HCT116 (cell line): ENCODE measurements around the gene C4orf17. TPM values are rescaled to one million over a fixed set of nuclear protein-coding genes. Genes with fewer than 3 reads are reported as not detected.

Experiments
- ATAC-seq: fragments of 200-7000 bp; cut with Tn5 transposase; 2 replicates; pipeline ENCODE4 v1.9.1; 2020; ENCODE audit warnings: mild to moderate bottlenecking, moderate library complexity
- BruUV-seq: library from RNA; stranded (reverse); fragments of 400-500 nt; replicated peaks from 2 replicates; lab custom pipeline; 2021; lab: Mats Ljungman, UMichigan
- CTCF ChIA-PET: fragments of 300-600 bp; sonication (Branson Sonifier 250); formaldehyde crosslinking; loops from one replicate; lab custom pipeline; 2021; ENCODE audit warnings: antibody characterized with exemption; lab: Charles Lee
- POLR2A ChIA-PET: fragments of 300-600, 350-600 bp; sonication (Branson Sonifier 250); formaldehyde crosslinking; loops from one replicate; lab custom pipeline; 2021; ENCODE audit warnings: antibody characterized with exemption; lab: Charles Lee
- RAD21 ChIA-PET, 2 experiments: fragments of 300-600 bp; sonication (Branson Sonifier 250); formaldehyde crosslinking; loops; one replicate each; lab custom pipeline; 2023; ENCODE audit warnings: low total read pairs in 2 of 2; ENCODE audit not compliant: uncharacterized antibody in 2 of 2, unreplicated experiment in 2 of 2, low non-redundant PET in 1 of 2; lab: Charles Lee
- DNase-seq: peaks from one replicate; pipeline ENCODE4 v3.0.0-alpha.2; 2010; ENCODE audit warnings: low read depth, low spot score
- H2AFZ ChIP-seq: fragments of 200-600 bp; shearing (Covaris generic), sonication (generic); 2 replicates; pipeline ENCODE4 v1.6.1; 2017; ENCODE audit warnings: low read depth, mixed run types, mixed read lengths, antibody characterized with exemption, low read length; ENCODE audit not compliant: poor library complexity, severe bottlenecking
- H3K27ac ChIP-seq: 2 replicates; pipeline ENCODE4 v1.5.1; 2012; ENCODE audit warnings: low read depth, low read length
- H3K27me3 ChIP-seq: fragments of 200-600 bp; sonication (generic); 2 replicates; pipeline ENCODE4 v1.6.1; 2016; ENCODE audit warnings: mixed run types, low read length, mixed read lengths; ENCODE audit not compliant: insufficient read depth
- H3K36me3 ChIP-seq, 2 experiments: fragments of 200-500 bp in 1 of 2; fragments of 200-600 bp in 1 of 2; sonication (Bioruptor generic) in 1 of 2; sonication (generic) in 1 of 2; 2 replicates each; pipeline versions ENCODE4 v1.5.1 to v1.6.1; 2014 to 2016; ENCODE audit warnings: low read length in 2 of 2, inconsistent platforms in 1 of 2, mixed read lengths in 1 of 2, mixed run types in 1 of 2; ENCODE audit not compliant: insufficient read depth in 2 of 2, control insufficient read depth in 1 of 2
- H3K4me1 ChIP-seq, 2 experiments: fragments of 200-600 bp in 1 of 2; sonication (generic) in 1 of 2; 2 replicates each; pipeline versions ENCODE4 v1.5.1 to v1.6.1; 2012 to 2017; ENCODE audit warnings: low read length in 2 of 2, inconsistent platforms in 1 of 2, mild to moderate bottlenecking in 1 of 2, mixed read lengths in 1 of 2, mixed run types in 1 of 2, moderate library complexity in 1 of 2; ENCODE audit not compliant: insufficient read depth in 2 of 2, control insufficient read depth in 1 of 2
- H3K4me2 ChIP-seq: fragments of 200-600 bp; sonication (generic); 2 replicates; pipeline ENCODE4 v1.6.1; 2017; ENCODE audit warnings: mixed run types, low read length, mixed read lengths
- H3K4me3 ChIP-seq, 2 experiments: fragments of 200-600 bp in 1 of 2; sonication (generic) in 1 of 2; replicated peaks in 1 of 2; 2 replicates each; pipeline ENCODE4 v1.5.1; 2011 to 2016; ENCODE audit warnings: low read length in 2 of 2, control low read depth in 1 of 2, low read depth in 1 of 2, mild to moderate bottlenecking in 1 of 2, mixed read lengths in 1 of 2, mixed run types in 1 of 2
- H3K79me2 ChIP-seq: fragments of 200-600 bp; sonication (generic); 2 replicates; pipeline ENCODE4 v1.6.1; 2017; ENCODE audit warnings: mild to moderate bottlenecking, mixed run types, low read length, moderate library complexity, mixed read lengths; ENCODE audit not compliant: insufficient read depth
- H3K9ac ChIP-seq: fragments of 200-600 bp; sonication (generic); 2 replicates; pipeline ENCODE4 v1.6.1; 2016; ENCODE audit warnings: low read length, mixed read lengths
- H3K9me2 ChIP-seq: fragments of 200-600 bp; sonication (generic), shearing (Covaris generic); 2 replicates; pipeline ENCODE4 v1.6.1; 2017; ENCODE audit warnings: mixed run types, mild to moderate bottlenecking, moderate library complexity; ENCODE audit not compliant: insufficient read depth
- H3K9me3 ChIP-seq, 2 experiments: fragments of 200-500 bp in 1 of 2; fragments of 200-600 bp in 1 of 2; sonication (Bioruptor generic) in 1 of 2; sonication (generic) in 1 of 2; 2 replicates each; pipeline ENCODE4 v1.6.1; 2014 to 2017; ENCODE audit warnings: low read length in 2 of 2, mixed read lengths in 2 of 2, inconsistent platforms in 1 of 2, low read depth in 1 of 2, mild to moderate bottlenecking in 1 of 2, mixed run types in 1 of 2, moderate library complexity in 1 of 2; ENCODE audit not compliant: control insufficient read depth in 1 of 2, insufficient read depth in 1 of 2
- H4K20me1 ChIP-seq: fragments of 200-600 bp; sonication (generic), shearing (Covaris generic); 2 replicates; pipeline ENCODE4 v1.6.1; 2017; ENCODE audit warnings: mixed run types, mild to moderate bottlenecking, moderate library complexity; ENCODE audit not compliant: insufficient read depth
- ATF3 ChIP-seq: IDR thresholded peaks from 2 replicates; pipeline ENCODE4 v1.6.1; 2012
- EGR1 ChIP-seq: IDR thresholded peaks from 2 replicates; pipeline ENCODE4 v1.6.1; 2012; ENCODE audit warnings: low read depth
- ELF1 ChIP-seq: IDR thresholded peaks from 2 replicates; pipeline ENCODE4 v1.6.1; 2012; ENCODE audit warnings: low read depth, borderline replicate concordance
- EZH2phosphoT487 ChIP-seq: fragments of 200-600 bp; IDR thresholded peaks from 2 replicates; pipeline ENCODE4 v1.6.1; 2018; ENCODE audit warnings: antibody characterized with exemption, borderline replicate concordance
- POLR2AphosphoS5 ChIP-seq: IDR thresholded peaks from 2 replicates; pipeline ENCODE4 v1.6.1; 2011; ENCODE audit warnings: mild to moderate bottlenecking, low read depth, low read length, moderate library complexity
- RAD21 ChIP-seq: IDR thresholded peaks from 2 replicates; pipeline ENCODE4 v1.6.1; 2012; ENCODE audit warnings: low read depth, mild to moderate bottlenecking
- SRF ChIP-seq: IDR thresholded peaks from 2 replicates; pipeline ENCODE4 v1.6.1; 2012; ENCODE audit warnings: low read depth
- YY1 ChIP-seq: IDR thresholded peaks from 2 replicates; pipeline ENCODE4 v1.6.1; 2011; ENCODE audit warnings: low read length, low read depth, moderate library complexity, mild to moderate bottlenecking; ENCODE audit not compliant: insufficient replicate concordance; ENCODE audit errors: extremely low read depth
- ZFX ChIP-seq: fragments of 450-650 bp; IDR thresholded peaks from 2 replicates; pipeline ENCODE4 v1.6.1; 2017
- ZNF274 ChIP-seq: fragments of 200-500 bp; sonication (Bioruptor generic); IDR thresholded peaks from 2 replicates; pipeline ENCODE4 v1.6.1; 2014; ENCODE audit warnings: mild to moderate bottlenecking, low read depth, low read length, inconsistent platforms
- intact Hi-C: fragments of 100-400 bp; cut with micrococcal nuclease; formaldehyde crosslinking; loops from 2 replicates; pipeline ENCODE4 v1.10.0; 2022
- total RNA-seq: library from RNA; stranded (reverse); gene quantifications from one replicate; pipeline ENCODE4 v1.2.1, GENCODE V29; 2021; ENCODE audit not compliant: unreplicated experiment
- TF ChIP-seq, protein P1 (sequence below): IDR thresholded peaks from 2 replicates; pipeline ENCODE4 v1.6.1; 2011; ENCODE audit warnings: mild to moderate bottlenecking, low read length, moderate library complexity; ENCODE audit not compliant: insufficient replicate concordance; ENCODE audit errors: extremely low read depth
- TF ChIP-seq, protein P2 (sequence below): IDR thresholded peaks from 2 replicates; pipeline ENCODE4 v1.6.1; 2012
- TF ChIP-seq, protein P3 (sequence below): IDR thresholded peaks from 2 replicates; pipeline ENCODE4 v1.6.1; 2012; ENCODE audit warnings: low read depth

Gene C4orf17
- total RNA-seq, 1 experiment from 2014 or later = not detected

GRCh38 chr4:99483636-99484035 lies 27.2 kb upstream of the C4orf17 start:
- ChIA-PET CTCF (no interaction called here), POLR2A (no interaction called here), RAD21 (no interaction called here)
- Histone ChIP-seq H3K27me3 (no peaks in the 10 kb centered on the region), H3K4me3 (no peak overlapping the region), H3K9me3 (peaks cover 0 to 9% of the 10 kb centered on the region in 2 experiments; a peak in 1 of 4 replicates), H3K36me3 (no peaks in the 10 kb centered on the region), H3K9ac (no peak overlapping the region), H2AFZ (no peak overlapping the region), H3K9me2 (no peaks in the 10 kb centered on the region), H3K4me2 (no peak overlapping the region), H3K4me1 (no peaks in the 10 kb centered on the region), H3K27ac (no peak overlapping the region), H4K20me1 (no peaks in the 10 kb centered on the region), H3K79me2 (no peaks in the 10 kb centered on the region)
- no peak for DNase-seq
- no peak for ATAC-seq
- BruUV-seq = no TSS peak
- TF ChIP-seq, protein P1, sequence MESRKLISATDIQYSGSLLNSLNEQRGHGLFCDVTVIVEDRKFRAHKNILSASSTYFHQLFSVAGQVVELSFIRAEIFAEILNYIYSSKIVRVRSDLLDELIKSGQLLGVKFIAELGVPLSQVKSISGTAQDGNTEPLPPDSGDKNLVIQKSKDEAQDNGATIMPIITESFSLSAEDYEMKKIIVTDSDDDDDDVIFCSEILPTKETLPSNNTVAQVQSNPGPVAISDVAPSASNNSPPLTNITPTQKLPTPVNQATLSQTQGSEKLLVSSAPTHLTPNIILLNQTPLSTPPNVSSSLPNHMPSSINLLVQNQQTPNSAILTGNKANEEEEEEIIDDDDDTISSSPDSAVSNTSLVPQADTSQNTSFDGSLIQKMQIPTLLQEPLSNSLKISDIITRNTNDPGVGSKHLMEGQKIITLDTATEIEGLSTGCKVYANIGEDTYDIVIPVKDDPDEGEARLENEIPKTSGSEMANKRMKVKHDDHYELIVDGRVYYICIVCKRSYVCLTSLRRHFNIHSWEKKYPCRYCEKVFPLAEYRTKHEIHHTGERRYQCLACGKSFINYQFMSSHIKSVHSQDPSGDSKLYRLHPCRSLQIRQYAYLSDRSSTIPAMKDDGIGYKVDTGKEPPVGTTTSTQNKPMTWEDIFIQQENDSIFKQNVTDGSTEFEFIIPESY = no peak
- TF ChIP-seq ZFX = no peak
- no peak for TF ChIP-seq POLR2AphosphoS5
- no peak for TF ChIP-seq EGR1
- TF ChIP-seq, protein P2, sequence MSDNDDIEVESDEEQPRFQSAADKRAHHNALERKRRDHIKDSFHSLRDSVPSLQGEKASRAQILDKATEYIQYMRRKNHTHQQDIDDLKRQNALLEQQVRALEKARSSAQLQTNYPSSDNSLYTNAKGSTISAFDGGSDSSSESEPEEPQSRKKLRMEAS = no peak
- TF ChIP-seq YY1 = no peak
- no peak for TF ChIP-seq RAD21
- no peak for TF ChIP-seq ELF1
- TF ChIP-seq ZNF274 = no peak
- TF ChIP-seq, protein P3, sequence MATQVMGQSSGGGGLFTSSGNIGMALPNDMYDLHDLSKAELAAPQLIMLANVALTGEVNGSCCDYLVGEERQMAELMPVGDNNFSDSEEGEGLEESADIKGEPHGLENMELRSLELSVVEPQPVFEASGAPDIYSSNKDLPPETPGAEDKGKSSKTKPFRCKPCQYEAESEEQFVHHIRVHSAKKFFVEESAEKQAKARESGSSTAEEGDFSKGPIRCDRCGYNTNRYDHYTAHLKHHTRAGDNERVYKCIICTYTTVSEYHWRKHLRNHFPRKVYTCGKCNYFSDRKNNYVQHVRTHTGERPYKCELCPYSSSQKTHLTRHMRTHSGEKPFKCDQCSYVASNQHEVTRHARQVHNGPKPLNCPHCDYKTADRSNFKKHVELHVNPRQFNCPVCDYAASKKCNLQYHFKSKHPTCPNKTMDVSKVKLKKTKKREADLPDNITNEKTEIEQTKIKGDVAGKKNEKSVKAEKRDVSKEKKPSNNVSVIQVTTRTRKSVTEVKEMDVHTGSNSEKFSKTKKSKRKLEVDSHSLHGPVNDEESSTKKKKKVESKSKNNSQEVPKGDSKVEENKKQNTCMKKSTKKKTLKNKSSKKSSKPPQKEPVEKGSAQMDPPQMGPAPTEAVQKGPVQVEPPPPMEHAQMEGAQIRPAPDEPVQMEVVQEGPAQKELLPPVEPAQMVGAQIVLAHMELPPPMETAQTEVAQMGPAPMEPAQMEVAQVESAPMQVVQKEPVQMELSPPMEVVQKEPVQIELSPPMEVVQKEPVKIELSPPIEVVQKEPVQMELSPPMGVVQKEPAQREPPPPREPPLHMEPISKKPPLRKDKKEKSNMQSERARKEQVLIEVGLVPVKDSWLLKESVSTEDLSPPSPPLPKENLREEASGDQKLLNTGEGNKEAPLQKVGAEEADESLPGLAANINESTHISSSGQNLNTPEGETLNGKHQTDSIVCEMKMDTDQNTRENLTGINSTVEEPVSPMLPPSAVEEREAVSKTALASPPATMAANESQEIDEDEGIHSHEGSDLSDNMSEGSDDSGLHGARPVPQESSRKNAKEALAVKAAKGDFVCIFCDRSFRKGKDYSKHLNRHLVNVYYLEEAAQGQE = no peak
- TF ChIP-seq SRF = no peak
- no peak for TF ChIP-seq EZH2phosphoT487
- no peak for TF ChIP-seq ATF3
- intact Hi-C loops = no loop called here
